ENCODE data around the gene MPHOSPH6. TPM values are rescaled to one million over a fixed set of nuclear protein-coding genes. Genes with fewer than 3 reads are reported as not detected.

Gene MPHOSPH6
- total RNA-seq, 1 donor: 23.9 TPM

- H4K20me1 ChIP-seq (ENCODE audit: insufficient read depth, low read length): peaks cover 9% of the 10 kb centered on the region
- no peak overlapping the region for H3K4me2 ChIP-seq (ENCODE audit: insufficient read depth, low read length)
- no peak overlapping the region for H3K4me3 ChIP-seq (ENCODE audit: insufficient read depth, low read length)
- H3K79me2 ChIP-seq (ENCODE audit: insufficient read depth, low read length): peaks cover 23% of the 10 kb centered on the region
- no peaks in the 10 kb centered on the region for H3K9me3 ChIP-seq (ENCODE audit: low read depth, low read length)
- no peak for DNase-seq (ENCODE audit: insufficient read length, low spot score, missing footprints)
- H3K27me3 ChIP-seq (ENCODE audit: insufficient read depth, low read length): no peaks in the 10 kb centered on the region
- H2AFZ ChIP-seq (ENCODE audit: low read length): no peak overlapping the region
- peaks cover 3% of the 10 kb centered on the region for H3K4me1 ChIP-seq (ENCODE audit: insufficient read depth, low read length)
- no peak overlapping the region for H3K27ac ChIP-seq (ENCODE audit: low read depth, low read length)
- peaks cover 15% of the 10 kb centered on the region for H3K36me3 ChIP-seq (ENCODE audit: insufficient read depth, low read length)
- TF ChIP-seq CTCF (IDR thresholded peaks at IDR 0.05; ENCODE audit: extremely low read depth, low read depth, low read length): no peak
Measured at GRCh38 chr16:82152196-82152595, 17.8 kb downstream of the MPHOSPH6 start.

GRCh38 chr16:82150549-82150948 lies 19.5 kb downstream of the MPHOSPH6 start:
- TF ChIP-seq CTCF (IDR thresholded peaks at IDR 0.05; ENCODE audit: extremely low read depth, low read depth, low read length): no peak
- Histone ChIP-seq H2AFZ (ENCODE audit: low read length) (no peak overlapping the region), H3K36me3 (ENCODE audit: insufficient read depth, low read length) (peaks cover 19% of the 10 kb centered on the region), H3K9me3 (ENCODE audit: low read depth, low read length) (no peaks in the 10 kb centered on the region), H3K4me3 (ENCODE audit: insufficient read depth, low read length) (no peak overlapping the region), H3K4me2 (ENCODE audit: insufficient read depth, low read length) (no peak overlapping the region), H3K4me1 (ENCODE audit: insufficient read depth, low read length) (peaks cover 3% of the 10 kb centered on the region), H3K27ac (ENCODE audit: low read depth, low read length) (no peak overlapping the region), H4K20me1 (ENCODE audit: insufficient read depth, low read length) (peaks cover 9% of the 10 kb centered on the region), H3K79me2 (ENCODE audit: insufficient read depth, low read length) (peaks cover 18% of the 10 kb centered on the region), H3K27me3 (ENCODE audit: insufficient read depth, low read length) (no peaks in the 10 kb centered on the region)
- no peak for DNase-seq (ENCODE audit: insufficient read length, low spot score, missing footprints)

- H3K27ac ChIP-seq (ENCODE audit: low read depth, low read length): no peak overlapping the region
- H3K27me3 ChIP-seq (ENCODE audit: insufficient read depth, low read length): no peaks in the 10 kb centered on the region
- H3K36me3 ChIP-seq (ENCODE audit: insufficient read depth, low read length): peaks cover 19% of the 10 kb centered on the region
- H3K4me1 ChIP-seq (ENCODE audit: insufficient read depth, low read length): peaks cover 3% of the 10 kb centered on the region
- peaks cover 15% of the 10 kb centered on the region for H3K79me2 ChIP-seq (ENCODE audit: insufficient read depth, low read length)
- H3K9me3 ChIP-seq (ENCODE audit: low read depth, low read length): no peaks in the 10 kb centered on the region
- peaks cover 9% of the 10 kb centered on the region for H4K20me1 ChIP-seq (ENCODE audit: insufficient read depth, low read length)
- no peak for TF ChIP-seq CTCF (IDR thresholded peaks at IDR 0.05; ENCODE audit: extremely low read depth, low read depth, low read length)
- no peak overlapping the region for H3K4me2 ChIP-seq (ENCODE audit: insufficient read depth, low read length)
- no peak overlapping the region for H3K4me3 ChIP-seq (ENCODE audit: insufficient read depth, low read length)
- DNase-seq (ENCODE audit: insufficient read length, low spot score, missing footprints): no peak
- no peak overlapping the region for H2AFZ ChIP-seq (ENCODE audit: low read length)
Measured at GRCh38 chr16:82149536-82149935, 20.5 kb downstream of the MPHOSPH6 start.

GRCh38 chr16:82147546-82147945 lies 22.5 kb downstream of the MPHOSPH6 start:
- Histone ChIP-seq H2AFZ (ENCODE audit: low read length) (no peak overlapping the region), H3K4me3 (ENCODE audit: insufficient read depth, low read length) (no peak overlapping the region), H3K4me2 (ENCODE audit: insufficient read depth, low read length) (no peak overlapping the region), H3K9me3 (ENCODE audit: low read depth, low read length) (no peaks in the 10 kb centered on the region), H3K4me1 (ENCODE audit: insufficient read depth, low read length) (peaks cover 1% of the 10 kb centered on the region), H3K36me3 (ENCODE audit: insufficient read depth, low read length) (peaks cover 13% of the 10 kb centered on the region), H3K27ac (ENCODE audit: low read depth, low read length) (no peak overlapping the region), H3K79me2 (ENCODE audit: insufficient read depth, low read length) (peaks cover 3% of the 10 kb centered on the region), H4K20me1 (ENCODE audit: insufficient read depth, low read length) (peaks cover 1% of the 10 kb centered on the region), H3K27me3 (ENCODE audit: insufficient read depth, low read length) (no peaks in the 10 kb centered on the region)
- DNase-seq (ENCODE audit: insufficient read length, low spot score, missing footprints): no peak
- TF ChIP-seq CTCF (IDR thresholded peaks at IDR 0.05; ENCODE audit: extremely low read depth, low read depth, low read length): no peak

All from osteoblast (primary cell).